Fibroblast of villous mesenchyme (primary cell): ENCODE data around the gene TRABD2B. TPM values are rescaled to one million over a fixed set of nuclear protein-coding genes. Genes with fewer than 3 reads are reported as not detected.
A peak's percentile ranks its signal among the peaks of the same experiment; 100 is the strongest.

ENCODE experiments used
- DNase-seq: peaks from one replicate; pipeline ENCODE4 v3.0.0-alpha.2; 2010; ENCODE audit warnings: low read depth
- H3K4me3 ChIP-seq: 2 replicates; pipeline ENCODE4 v1.5.1; 2011; ENCODE audit warnings: low read depth, mild to moderate bottlenecking, low read length
- total RNA-seq: library from RNA; depleted of rRNA; stranded (reverse); fragments of >200 nt; gene quantifications from 2 replicates; pipeline ENCODE4 v1.2.3, GENCODE V29; 2012
- TF ChIP-seq, protein P1 (sequence below): IDR thresholded peaks from 2 replicates; pipeline ENCODE4 v1.5.1; 2012; ENCODE audit warnings: low read depth, mild to moderate bottlenecking, low read length; ENCODE audit not compliant: insufficient read depth

Gene TRABD2B
- total RNA-seq, 1 donor: not detected

DNA sequence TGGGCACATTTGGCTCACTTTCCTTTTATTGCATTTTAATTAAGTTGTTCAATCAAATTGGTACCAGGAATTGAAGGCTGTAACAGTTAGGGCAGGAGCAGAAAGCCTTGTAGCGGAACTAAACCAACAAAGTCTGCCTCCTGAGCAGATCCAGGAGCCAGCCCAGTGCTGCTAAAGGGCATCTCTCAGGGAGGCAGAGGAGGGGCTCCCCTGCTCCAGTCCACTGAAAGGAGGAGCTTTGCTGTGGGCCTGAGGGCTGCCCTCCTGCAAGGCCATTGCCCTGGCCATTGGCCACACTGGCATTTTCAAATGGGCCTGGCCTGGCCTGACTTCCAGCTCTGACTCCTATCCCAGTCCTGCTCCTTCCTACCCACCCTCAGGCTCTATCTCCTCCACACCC, 3.7 kb upstream of the TRABD2B start:
- TF ChIP-seq, protein P1, sequence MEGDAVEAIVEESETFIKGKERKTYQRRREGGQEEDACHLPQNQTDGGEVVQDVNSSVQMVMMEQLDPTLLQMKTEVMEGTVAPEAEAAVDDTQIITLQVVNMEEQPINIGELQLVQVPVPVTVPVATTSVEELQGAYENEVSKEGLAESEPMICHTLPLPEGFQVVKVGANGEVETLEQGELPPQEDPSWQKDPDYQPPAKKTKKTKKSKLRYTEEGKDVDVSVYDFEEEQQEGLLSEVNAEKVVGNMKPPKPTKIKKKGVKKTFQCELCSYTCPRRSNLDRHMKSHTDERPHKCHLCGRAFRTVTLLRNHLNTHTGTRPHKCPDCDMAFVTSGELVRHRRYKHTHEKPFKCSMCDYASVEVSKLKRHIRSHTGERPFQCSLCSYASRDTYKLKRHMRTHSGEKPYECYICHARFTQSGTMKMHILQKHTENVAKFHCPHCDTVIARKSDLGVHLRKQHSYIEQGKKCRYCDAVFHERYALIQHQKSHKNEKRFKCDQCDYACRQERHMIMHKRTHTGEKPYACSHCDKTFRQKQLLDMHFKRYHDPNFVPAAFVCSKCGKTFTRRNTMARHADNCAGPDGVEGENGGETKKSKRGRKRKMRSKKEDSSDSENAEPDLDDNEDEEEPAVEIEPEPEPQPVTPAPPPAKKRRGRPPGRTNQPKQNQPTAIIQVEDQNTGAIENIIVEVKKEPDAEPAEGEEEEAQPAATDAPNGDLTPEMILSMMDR: no peak
- H3K4me3 ChIP-seq: no peak overlapping the region
- DNase-seq: no peak

DNA sequence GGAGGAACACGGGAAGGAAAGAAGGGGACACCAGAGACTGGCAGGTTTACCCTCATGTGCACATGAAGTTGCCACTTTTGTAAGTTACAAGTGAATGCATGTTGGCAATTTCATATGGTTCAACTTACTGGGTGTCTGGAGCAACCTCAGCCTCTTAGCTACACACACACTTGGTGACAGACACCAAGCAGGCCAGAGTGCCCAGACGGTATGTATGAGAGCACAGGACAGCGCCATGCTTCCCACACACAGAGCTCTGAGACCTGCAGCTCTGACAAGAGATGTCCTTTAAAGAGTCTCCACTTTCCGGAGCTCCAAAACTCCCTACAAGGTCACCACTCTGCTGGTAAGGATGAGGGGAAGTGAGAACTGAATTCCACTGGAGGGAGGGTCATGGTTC, 1.9 kb upstream of the TRABD2B start:
- no peak for DNase-seq
- TF ChIP-seq, protein P1: no peak

DNA sequence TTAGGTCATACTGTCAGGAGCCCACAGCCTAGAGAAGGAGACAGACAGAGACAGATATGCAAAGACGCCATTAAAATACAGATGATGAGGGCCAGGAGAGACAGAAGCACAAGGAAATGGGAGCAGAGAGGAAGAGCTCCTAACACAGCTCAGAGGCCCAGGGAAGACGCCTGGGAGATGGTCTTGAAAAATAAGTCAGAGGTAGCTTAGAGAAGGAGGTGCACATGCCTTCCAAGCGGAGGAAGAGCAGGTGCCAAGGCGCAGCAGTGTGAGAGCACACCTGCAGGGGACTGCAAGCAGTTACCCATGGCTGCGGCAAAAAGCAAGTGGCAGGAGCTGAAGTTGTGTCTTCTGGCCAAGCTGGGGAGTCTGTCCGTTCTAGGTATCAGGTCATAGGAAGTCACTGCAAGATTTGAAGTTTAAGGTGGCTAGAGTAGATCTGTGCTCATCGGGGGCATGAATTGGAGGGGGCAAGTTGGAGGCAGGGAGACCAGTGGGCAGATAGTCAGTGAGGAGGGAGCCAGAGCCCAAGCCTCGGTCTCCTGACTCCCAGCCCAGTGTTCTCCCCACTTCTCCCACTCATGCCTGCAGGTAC, 1.3 kb upstream of the TRABD2B start:
- H3K4me3 ChIP-seq: no peak overlapping the region
- no peak for DNase-seq
- TF ChIP-seq, protein P1: no peak

More for the DNA sequence above, 1.9 kb upstream of the TRABD2B start:
- no peak overlapping the region for H3K4me3 ChIP-seq

DNA sequence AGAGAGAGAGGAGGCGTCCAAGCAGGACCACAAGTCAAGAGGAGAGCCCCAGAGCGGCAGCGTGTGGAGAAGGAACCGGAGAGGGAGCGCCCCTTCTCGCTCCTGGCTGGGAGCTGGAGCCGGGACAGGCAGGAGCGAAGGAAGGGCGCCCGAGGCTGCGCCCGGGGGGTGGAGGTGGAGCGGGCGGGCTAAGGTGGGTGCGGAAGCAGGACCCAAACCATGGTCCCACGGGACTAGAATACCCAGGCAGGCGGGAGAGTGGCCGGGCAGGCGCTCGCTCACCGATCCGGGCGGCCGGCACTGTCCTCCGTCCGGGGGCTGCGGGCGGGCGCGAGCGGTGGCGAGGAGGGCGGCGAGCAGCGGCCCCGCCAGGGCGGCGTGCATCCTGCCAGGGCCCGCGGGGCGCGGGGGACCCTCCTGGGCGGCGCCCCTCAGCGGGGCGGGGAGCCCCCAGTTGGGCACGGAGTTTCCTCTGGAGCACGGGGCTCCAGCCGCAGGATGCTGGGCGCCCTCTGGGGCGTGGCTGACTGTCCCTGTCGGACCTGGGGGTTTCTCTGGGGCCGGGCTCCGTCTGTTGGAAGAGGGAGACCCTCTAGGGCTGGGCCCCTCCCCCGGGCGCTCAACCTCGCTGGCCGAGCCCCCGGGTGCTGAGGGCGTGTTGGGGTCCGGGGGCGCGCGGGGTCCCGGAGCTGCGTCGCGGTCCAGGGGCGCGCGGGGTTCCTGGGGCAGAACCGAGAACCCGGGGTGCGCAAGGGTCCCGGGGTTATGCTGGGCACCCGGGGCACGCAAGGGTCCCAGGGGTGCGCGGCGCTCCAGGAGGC, 569 bp downstream of the TRABD2B start:
- DNase-seq: no peak
- H3K4me3 ChIP-seq: peak overlapping the region; percentile 55
- TF ChIP-seq, protein P1: no peak

DNA sequence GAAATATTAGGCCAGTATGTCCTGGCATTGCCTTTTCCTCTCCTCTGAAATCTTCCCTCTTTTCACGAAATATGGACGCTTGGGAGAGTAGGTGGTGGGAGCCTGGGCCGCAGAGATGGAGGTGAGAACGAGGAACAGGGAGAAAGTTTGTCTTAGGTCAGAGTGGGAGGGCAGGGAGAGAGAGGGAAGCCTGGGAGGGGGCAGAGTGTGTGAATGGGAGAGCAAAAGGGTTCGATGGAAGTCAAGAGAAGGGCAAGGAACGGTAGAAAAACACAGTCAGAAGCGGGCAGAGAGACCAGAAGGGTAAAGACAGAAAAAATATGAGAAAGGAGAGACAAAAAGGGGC, 1.2 kb downstream of the TRABD2B start:
- peak overlapping the region; percentile 55 for H3K4me3 ChIP-seq
- TF ChIP-seq, protein P1: no peak
- no peak for DNase-seq

DNA sequence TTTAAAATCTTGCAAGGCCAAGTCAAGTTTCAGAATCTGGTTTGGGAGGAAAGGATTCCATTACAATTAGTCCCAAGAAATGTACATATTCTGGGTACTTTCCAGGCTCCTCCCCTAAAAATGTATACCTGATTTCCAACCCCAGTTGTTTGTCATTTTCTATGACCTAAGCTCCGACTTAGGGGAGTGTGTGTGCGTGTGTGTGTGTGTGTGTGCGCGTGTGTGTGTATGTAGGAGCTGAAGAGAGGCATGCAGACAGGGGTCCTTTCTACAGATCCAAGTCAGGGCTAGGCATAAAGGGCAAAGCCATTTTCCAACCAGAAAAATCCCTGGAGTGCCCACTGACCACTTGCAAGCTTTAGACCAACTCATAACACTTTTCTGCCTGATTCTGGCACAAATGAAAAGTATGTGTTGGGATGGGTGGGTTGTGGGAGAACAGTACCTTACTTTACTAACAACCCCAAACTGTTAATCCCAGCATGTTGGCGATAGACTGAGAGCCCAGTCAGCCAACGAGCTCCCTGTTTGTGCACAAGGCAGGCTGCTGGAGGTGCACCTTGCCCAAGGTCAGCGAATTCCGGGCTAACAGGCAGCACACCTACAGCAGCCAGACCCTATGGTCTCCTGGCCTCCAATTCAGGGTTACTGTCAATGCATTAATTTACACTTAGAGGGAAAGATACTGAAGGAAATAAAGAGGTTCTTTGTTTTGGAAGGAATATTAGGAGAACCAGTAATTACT, 1.7 kb downstream of the TRABD2B start:
- no peak for DNase-seq
- H3K4me3 ChIP-seq: no peak overlapping the region
- TF ChIP-seq, protein P1: no peak
